ENCODE results near the gene KLRF1. TPM values are rescaled to one million over a fixed set of nuclear protein-coding genes. Genes with fewer than 3 reads are reported as not detected.

KLRF1 gene
- total RNA-seq, 1 experiment from 2014 or later: 1.1 TPM

DNA sequence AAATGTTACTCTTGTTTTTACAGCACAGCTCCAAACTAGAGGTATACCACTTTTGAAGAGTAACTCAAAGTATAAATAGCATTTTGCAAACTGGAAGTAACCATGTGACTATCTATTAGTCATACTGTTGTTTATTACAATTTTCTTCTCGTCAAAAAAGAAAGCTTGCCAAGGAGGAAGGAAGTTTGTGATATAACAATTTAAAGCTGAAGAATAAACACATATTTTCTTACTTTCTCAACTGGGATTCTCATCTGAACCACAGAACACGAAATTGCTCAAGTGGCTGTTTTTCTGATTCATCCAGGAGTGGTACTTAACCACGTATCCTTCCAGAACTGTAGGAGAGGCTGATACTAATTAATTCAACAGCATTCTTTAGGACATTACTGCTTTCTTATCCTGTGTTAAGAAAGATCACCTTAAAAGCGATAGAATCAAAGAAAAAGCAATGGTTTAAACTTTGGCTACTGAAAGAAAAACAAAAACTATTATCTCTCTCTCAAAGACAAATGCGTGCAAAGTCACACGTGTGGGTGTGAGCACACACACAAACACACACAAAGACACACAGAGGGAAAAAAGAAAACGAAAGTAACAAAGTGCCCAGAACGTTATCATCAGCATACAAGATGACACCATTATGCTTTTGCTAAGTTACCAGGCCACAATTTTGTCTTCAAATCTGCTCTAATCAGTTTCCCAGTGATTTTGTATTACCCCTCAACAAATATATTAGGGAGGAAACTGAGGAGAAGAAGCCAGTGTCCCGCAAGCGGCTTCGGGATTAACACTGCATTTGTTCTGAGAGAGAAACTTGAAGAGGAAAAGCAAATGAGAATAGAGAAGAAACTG lies 42.3 kb downstream of the KLRF1 start, which contains the start of gene CLEC2B:
CLEC2B (minus strand) TSS at position 48 of the 855 bp plus-strand sequence.
- intact Hi-C loops (cut with micrococcal nuclease; ENCODE audit: unreplicated experiment): no loop called here
- Histone ChIP-seq H3K4me3 (ENCODE audit: low read depth in 2 of 2, low read length in 2 of 2) (peak within 1 kb of the TSS; percentile 45 to 53), H3K4me1 (ENCODE audit: control insufficient read depth, insufficient read depth, low read length) (no peaks in the 10 kb centered on the region; the same call in 1 of the 2 replicates), H3K27ac (ENCODE audit: low read length) (peak within 1 kb of the TSS; percentile 84), H3K9me3 (ENCODE audit: control insufficient read depth, insufficient read depth, low read depth, low read length) (no peaks in the 10 kb centered on the region), H3K36me3 (ENCODE audit: control insufficient read depth, insufficient read depth, low read length) (no peaks in the 10 kb centered on the region), H3K27me3 (ENCODE audit: control insufficient read depth, insufficient read depth, low read length) (no peaks in the 10 kb centered on the region)
- in situ Hi-C loops (cut with HindIII; ENCODE audit: low pct_unique_long_range_greater_than_20kb, low sequenced_read_pairs): no loop called here
- POLR2A ChIA-PET: no interaction called here
- TF ChIP-seq POLR2AphosphoS5 (IDR thresholded peaks at IDR 0.05; ENCODE audit: low read depth, low read length) (no peak), TCF7L2 (IDR thresholded peaks at IDR 0.05; ENCODE audit: low read depth, low read length) (no peak)
- DNase-seq (ENCODE audit: low read depth, low spot score) (no peak), ATAC-seq (peak; percentile 78)
- CTCF ChIA-PET: interaction anchor here (0.6 kb wide), 1 partner anchor 528 kb away, joined by 5 read pairs; no protein-coding TSS in a partner anchor
- no TSS peak for BruUV-seq (replicated peaks)

DNA sequence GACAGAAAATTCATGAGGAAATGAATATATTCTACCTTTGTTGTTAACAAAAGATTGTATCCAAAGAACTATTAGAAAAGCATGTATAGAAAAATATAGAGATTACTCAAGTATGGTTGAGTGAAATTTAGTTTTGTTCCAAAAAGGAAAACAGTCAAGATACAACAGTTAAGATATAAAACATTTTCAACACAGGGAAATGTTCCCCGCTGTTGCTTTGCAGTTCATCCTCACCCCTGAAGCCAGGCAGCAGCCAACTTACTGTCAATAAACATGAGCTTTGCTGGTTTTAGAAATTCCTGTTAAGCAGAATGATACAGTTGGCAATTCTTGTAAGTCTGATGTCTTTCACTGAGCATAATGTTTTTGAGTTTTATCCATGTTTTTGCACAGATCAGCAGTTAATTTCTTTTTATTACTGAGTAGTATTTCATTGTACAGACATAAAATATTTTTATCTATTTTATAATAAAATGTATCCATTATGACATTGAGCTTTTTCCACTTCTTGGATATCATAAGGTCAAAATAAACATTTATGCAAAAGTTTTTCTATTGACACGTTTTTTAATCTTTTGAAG lies 43.1 kb downstream of the KLRF1 start:
- ChIA-PET CTCF (no interaction called here), POLR2A (interaction anchor here (0.5 kb wide), 1 partner anchor 319 kb away, joined by 8 read pairs; no protein-coding TSS in a partner anchor)
- H3K4me3 ChIP-seq (ENCODE audit: low read depth in 2 of 2, low read length in 2 of 2): no peak overlapping the region; a peak in 1 of 4 replicates
- no peaks in the 10 kb centered on the region for H3K27me3 ChIP-seq (ENCODE audit: control insufficient read depth, insufficient read depth, low read length)
- DNase-seq (ENCODE audit: low read depth, low spot score): no peak
- no peak for ATAC-seq
- in situ Hi-C loops (cut with HindIII; ENCODE audit: low pct_unique_long_range_greater_than_20kb, low sequenced_read_pairs) (no loop called here), intact Hi-C loops (cut with micrococcal nuclease; ENCODE audit: unreplicated experiment) (no loop called here)
- no peaks in the 10 kb centered on the region for H3K36me3 ChIP-seq (ENCODE audit: control insufficient read depth, insufficient read depth, low read length)
- H3K9me3 ChIP-seq (ENCODE audit: control insufficient read depth, insufficient read depth, low read depth, low read length): no peaks in the 10 kb centered on the region
- H3K4me1 ChIP-seq (ENCODE audit: control insufficient read depth, insufficient read depth, low read length): no peaks in the 10 kb centered on the region; the same call in 1 of the 2 replicates
- TF ChIP-seq POLR2AphosphoS5 (IDR thresholded peaks at IDR 0.05; ENCODE audit: low read depth, low read length): no peak
- TF ChIP-seq, protein P1, sequence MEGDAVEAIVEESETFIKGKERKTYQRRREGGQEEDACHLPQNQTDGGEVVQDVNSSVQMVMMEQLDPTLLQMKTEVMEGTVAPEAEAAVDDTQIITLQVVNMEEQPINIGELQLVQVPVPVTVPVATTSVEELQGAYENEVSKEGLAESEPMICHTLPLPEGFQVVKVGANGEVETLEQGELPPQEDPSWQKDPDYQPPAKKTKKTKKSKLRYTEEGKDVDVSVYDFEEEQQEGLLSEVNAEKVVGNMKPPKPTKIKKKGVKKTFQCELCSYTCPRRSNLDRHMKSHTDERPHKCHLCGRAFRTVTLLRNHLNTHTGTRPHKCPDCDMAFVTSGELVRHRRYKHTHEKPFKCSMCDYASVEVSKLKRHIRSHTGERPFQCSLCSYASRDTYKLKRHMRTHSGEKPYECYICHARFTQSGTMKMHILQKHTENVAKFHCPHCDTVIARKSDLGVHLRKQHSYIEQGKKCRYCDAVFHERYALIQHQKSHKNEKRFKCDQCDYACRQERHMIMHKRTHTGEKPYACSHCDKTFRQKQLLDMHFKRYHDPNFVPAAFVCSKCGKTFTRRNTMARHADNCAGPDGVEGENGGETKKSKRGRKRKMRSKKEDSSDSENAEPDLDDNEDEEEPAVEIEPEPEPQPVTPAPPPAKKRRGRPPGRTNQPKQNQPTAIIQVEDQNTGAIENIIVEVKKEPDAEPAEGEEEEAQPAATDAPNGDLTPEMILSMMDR (IDR thresholded peaks at IDR 0.05): no peak
- no peak for TF ChIP-seq SIN3A (IDR thresholded peaks at IDR 0.05; ENCODE audit: borderline replicate concordance, insufficient read depth, low read depth, low read length)
- TF ChIP-seq, protein P2, sequence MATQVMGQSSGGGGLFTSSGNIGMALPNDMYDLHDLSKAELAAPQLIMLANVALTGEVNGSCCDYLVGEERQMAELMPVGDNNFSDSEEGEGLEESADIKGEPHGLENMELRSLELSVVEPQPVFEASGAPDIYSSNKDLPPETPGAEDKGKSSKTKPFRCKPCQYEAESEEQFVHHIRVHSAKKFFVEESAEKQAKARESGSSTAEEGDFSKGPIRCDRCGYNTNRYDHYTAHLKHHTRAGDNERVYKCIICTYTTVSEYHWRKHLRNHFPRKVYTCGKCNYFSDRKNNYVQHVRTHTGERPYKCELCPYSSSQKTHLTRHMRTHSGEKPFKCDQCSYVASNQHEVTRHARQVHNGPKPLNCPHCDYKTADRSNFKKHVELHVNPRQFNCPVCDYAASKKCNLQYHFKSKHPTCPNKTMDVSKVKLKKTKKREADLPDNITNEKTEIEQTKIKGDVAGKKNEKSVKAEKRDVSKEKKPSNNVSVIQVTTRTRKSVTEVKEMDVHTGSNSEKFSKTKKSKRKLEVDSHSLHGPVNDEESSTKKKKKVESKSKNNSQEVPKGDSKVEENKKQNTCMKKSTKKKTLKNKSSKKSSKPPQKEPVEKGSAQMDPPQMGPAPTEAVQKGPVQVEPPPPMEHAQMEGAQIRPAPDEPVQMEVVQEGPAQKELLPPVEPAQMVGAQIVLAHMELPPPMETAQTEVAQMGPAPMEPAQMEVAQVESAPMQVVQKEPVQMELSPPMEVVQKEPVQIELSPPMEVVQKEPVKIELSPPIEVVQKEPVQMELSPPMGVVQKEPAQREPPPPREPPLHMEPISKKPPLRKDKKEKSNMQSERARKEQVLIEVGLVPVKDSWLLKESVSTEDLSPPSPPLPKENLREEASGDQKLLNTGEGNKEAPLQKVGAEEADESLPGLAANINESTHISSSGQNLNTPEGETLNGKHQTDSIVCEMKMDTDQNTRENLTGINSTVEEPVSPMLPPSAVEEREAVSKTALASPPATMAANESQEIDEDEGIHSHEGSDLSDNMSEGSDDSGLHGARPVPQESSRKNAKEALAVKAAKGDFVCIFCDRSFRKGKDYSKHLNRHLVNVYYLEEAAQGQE (IDR thresholded peaks at IDR 0.05; ENCODE audit: insufficient read depth in 1 of 2, low read depth in 2 of 2, low read length in 1 of 2): no peak
- TF ChIP-seq TCF7L2 (IDR thresholded peaks at IDR 0.05; ENCODE audit: low read depth, low read length): no peak
- BruUV-seq (replicated peaks): no TSS peak
- H3K27ac ChIP-seq (ENCODE audit: low read length): peak overlapping the region; percentile 84; the same call in 1 of the 2 replicates
